H9 (cell line): ENCODE measurements around the gene PTPRK. TPM values are rescaled to one million over a fixed set of nuclear protein-coding genes. Genes with fewer than 3 reads are reported as not detected.

Experiments used
- DNase-seq: peaks from one replicate; pipeline ENCODE4 v3.0.0-alpha.2; 2017
- H2AFZ ChIP-seq: one replicate; pipeline ENCODE4 v1.6.1; 2013; ENCODE audit warnings: mild to moderate bottlenecking, low read length, control low read depth, moderate library complexity
- H2AK5ac ChIP-seq: 2 replicates; pipeline ENCODE4 v1.6.1; 2013; ENCODE audit warnings: low read length, control low read depth, mixed read lengths; ENCODE audit not compliant: insufficient read length
- H2BK120ac ChIP-seq: one replicate; pipeline ENCODE4 v1.6.1; 2013; ENCODE audit warnings: low read depth, mild to moderate bottlenecking, low read length, control low read depth, inconsistent platforms; ENCODE audit not compliant: poor library complexity, severe bottlenecking
- H2BK12ac ChIP-seq: 2 replicates; pipeline ENCODE4 v1.6.1; 2013; ENCODE audit warnings: low read length, control low read depth, mixed read lengths, low read depth; ENCODE audit not compliant: insufficient read length
- H2BK15ac ChIP-seq: 2 replicates; pipeline ENCODE4 v1.6.1; 2013; ENCODE audit warnings: low read depth, low read length, control low read depth
- H2BK20ac ChIP-seq: one replicate; pipeline ENCODE4 v1.6.1; 2013; ENCODE audit warnings: low read depth, mild to moderate bottlenecking, low read length, control low read depth, inconsistent platforms; ENCODE audit not compliant: poor library complexity, severe bottlenecking
- H2BK5ac ChIP-seq: 2 replicates; pipeline ENCODE4 v1.6.1; 2013; ENCODE audit warnings: low read length, control low read depth, mixed read lengths; ENCODE audit not compliant: insufficient read length
- H3K14ac ChIP-seq: 2 replicates; pipeline ENCODE4 v1.6.1; 2013; ENCODE audit warnings: low read length, control low read depth; ENCODE audit not compliant: insufficient read depth
- H3K18ac ChIP-seq: 2 replicates; pipeline ENCODE4 v1.6.1; 2013; ENCODE audit warnings: low read depth, mild to moderate bottlenecking, mixed read lengths, low read length, control low read depth; ENCODE audit not compliant: insufficient read length
- H3K23ac ChIP-seq: 2 replicates; pipeline ENCODE4 v1.6.1; 2013; ENCODE audit warnings: low read length, control low read depth, mixed read lengths, low read depth; ENCODE audit not compliant: insufficient read length
- H3K23me2 ChIP-seq: 2 replicates; pipeline ENCODE4 v1.6.1; 2013; ENCODE audit warnings: low read depth, mild to moderate bottlenecking, mixed read lengths, low read length, control low read depth; ENCODE audit not compliant: insufficient read length, poor library complexity, severe bottlenecking
- H3K27ac ChIP-seq: 2 replicates; pipeline ENCODE4 v1.5.1; 2013; ENCODE audit warnings: low read length, control low read depth, mixed read lengths, low read depth; ENCODE audit not compliant: insufficient read length
- H3K27me3 ChIP-seq: 2 replicates; pipeline ENCODE4 v1.6.1; 2013; ENCODE audit warnings: low read length, control low read depth, inconsistent platforms; ENCODE audit not compliant: insufficient read depth
- H3K4ac ChIP-seq: 2 replicates; pipeline ENCODE4 v1.6.1; 2013; ENCODE audit warnings: low read depth, mild to moderate bottlenecking, control low read depth, inconsistent platforms, low read length, moderate library complexity
- H3K4me1 ChIP-seq: 2 replicates; pipeline ENCODE4 v1.6.1; 2013; ENCODE audit warnings: low read length, control low read depth, inconsistent platforms; ENCODE audit not compliant: insufficient read depth
- H3K4me2 ChIP-seq: 2 replicates; pipeline ENCODE4 v1.6.1; 2013; ENCODE audit warnings: low read length, control low read depth, mixed read lengths; ENCODE audit not compliant: insufficient read length, insufficient read depth
- H3K56ac ChIP-seq: 2 replicates; pipeline ENCODE4 v1.6.1; 2013; ENCODE audit warnings: low read depth, mild to moderate bottlenecking, mixed read lengths, low read length, control low read depth; ENCODE audit not compliant: insufficient read length
- H3K79me1 ChIP-seq: 2 replicates; pipeline ENCODE4 v1.6.1; 2013; ENCODE audit warnings: low read depth, mild to moderate bottlenecking, moderate library complexity, low read length, control low read depth, inconsistent platforms; ENCODE audit not compliant: insufficient read depth, poor library complexity, severe bottlenecking
- H3K79me2 ChIP-seq: 2 replicates; pipeline ENCODE4 v1.6.1; 2013; ENCODE audit warnings: low read length, control low read depth, inconsistent platforms; ENCODE audit not compliant: insufficient read depth
- H3K9ac ChIP-seq: 2 replicates; pipeline ENCODE4 v1.6.1; 2013; ENCODE audit warnings: low read length, control low read depth, mixed read lengths; ENCODE audit not compliant: insufficient read length; ENCODE audit errors: extremely low read depth
- H3K9me3 ChIP-seq: one replicate; pipeline ENCODE4 v1.6.1; 2013; ENCODE audit warnings: low read depth, low read length, inconsistent platforms; ENCODE audit not compliant: control insufficient read depth
- H3T11ph ChIP-seq: one replicate; pipeline ENCODE4 v1.6.1; 2013; ENCODE audit warnings: mild to moderate bottlenecking, low read length, control low read depth, inconsistent platforms
- H4K20me1 ChIP-seq: one replicate; pipeline ENCODE4 v1.6.1; 2013; ENCODE audit not compliant: control insufficient read depth, insufficient read length, insufficient read depth
- H4K5ac ChIP-seq: 2 replicates; pipeline ENCODE4 v1.6.1; 2013; ENCODE audit warnings: low read depth, mild to moderate bottlenecking, mixed read lengths, low read length, control low read depth; ENCODE audit not compliant: insufficient read length
- H4K8ac ChIP-seq: replicated peaks from 2 replicates; pipeline ENCODE4 v1.6.1; 2013; ENCODE audit warnings: low read length, control low read depth, mixed read lengths, low read depth; ENCODE audit not compliant: insufficient read length
- H4K91ac ChIP-seq: 2 replicates; pipeline ENCODE4 v1.6.1; 2013; ENCODE audit warnings: low read depth, mild to moderate bottlenecking, moderate library complexity, mixed read lengths, low read length, control low read depth; ENCODE audit not compliant: insufficient read length
- H3K27ac Mint-ChIP-seq, 3 experiments: 2 replicates in 2 of 3; 3 replicates in 1 of 3; pipeline ENCODE4 v1.8.0; 2020 to 2021; ENCODE audit warnings: mixed read lengths in 3 of 3, mild to moderate bottlenecking in 1 of 3, moderate library complexity in 1 of 3
- H3K27me3 Mint-ChIP-seq: 2 replicates; pipeline ENCODE4 v1.8.0; 2021; ENCODE audit warnings: low read depth, mild to moderate bottlenecking, moderate library complexity, mixed read lengths
- H3K36me3 Mint-ChIP-seq, 3 experiments: 2 replicates in 2 of 3; 3 replicates in 1 of 3; pipeline ENCODE4 v1.8.0; 2020 to 2021; ENCODE audit warnings: low read depth in 3 of 3, mixed read lengths in 3 of 3; ENCODE audit not compliant: insufficient read depth in 1 of 3
- H3K4me1 Mint-ChIP-seq, 2 experiments: 2 replicates each; pipeline ENCODE4 v1.8.0; 2020; ENCODE audit warnings: mixed read lengths in 2 of 2
- H3K4me3 Mint-ChIP-seq, 2 experiments: 2 replicates in 1 of 2; 3 replicates in 1 of 2; pipeline ENCODE4 v1.8.0; 2020 to 2021; ENCODE audit warnings: mild to moderate bottlenecking in 2 of 2, mixed read lengths in 2 of 2, moderate library complexity in 1 of 2
- H3K9me3 Mint-ChIP-seq, 2 experiments: 2 replicates in 1 of 2; 3 replicates in 1 of 2; pipeline ENCODE4 v1.8.0; 2020; ENCODE audit warnings: mild to moderate bottlenecking in 2 of 2, mixed read lengths in 2 of 2, moderate library complexity in 1 of 2
- CTCF ChIP-seq: fragments of 200-600 bp; sonication (generic); conservative IDR thresholded peaks from 3 replicates; pipeline ENCODE4 v1.8.0; 2021; ENCODE audit warnings: antibody characterized with exemption, mild to moderate bottlenecking
- WGBS: extraction: QIAGEN DNeasy Blood & Tissue Kit; methylation state at CpG from one replicate; pipeline ENCODE4 v1.1.7; 2013; ENCODE audit warnings: missing lambda C conversion rate, low lambda C conversion rate, mixed read lengths; ENCODE audit not compliant: insufficient read length; ENCODE audit errors: extremely low coverage; 5-methylcytosine and 5-hydroxymethylcytosine counted together
- total RNA-seq: library from RNA; stranded (reverse); gene quantifications from 2 replicates; pipeline ENCODE4 v1.2.1, GENCODE V29; 2021

The PTPRK gene
- total RNA-seq, 1 experiment from 2014 or later: 47.9 TPM

- H3K79me1 ChIP-seq: peaks cover 5% of the 10 kb centered on the region
- H3K27me3 Mint-ChIP-seq: no peaks in the 10 kb centered on the region
- H4K91ac ChIP-seq: no peak overlapping the region
- H3K23me2 ChIP-seq: no peaks in the 10 kb centered on the region
- H2AK5ac ChIP-seq: no peak overlapping the region
- H3K9me3 ChIP-seq: no peaks in the 10 kb centered on the region
- no peak overlapping the region for H3K4me2 ChIP-seq
- no peak overlapping the region for H3K23ac ChIP-seq
- H2BK120ac ChIP-seq: no peak overlapping the region
- peaks cover 4% of the 10 kb centered on the region; the same call in 1 of the 2 replicates for H3K79me2 ChIP-seq
- no peak overlapping the region for H2BK15ac ChIP-seq
- H4K20me1 ChIP-seq: no peaks in the 10 kb centered on the region
- no peak overlapping the region for H3K27ac Mint-ChIP-seq
- WGBS: no CpG with 5 or more reads among the region's 1 CpG
- DNase-seq: no peak
- H3K27ac ChIP-seq: no peak overlapping the region
- H3K4me1 ChIP-seq: no peaks in the 10 kb centered on the region
- H2BK12ac ChIP-seq: no peak overlapping the region
- H3K4ac ChIP-seq: no peak overlapping the region
- peaks cover 0 to 6% of the 10 kb centered on the region in 2 experiments; a peak in 3 of 5 replicates for H3K9me3 Mint-ChIP-seq
- H2BK20ac ChIP-seq: no peak overlapping the region
- no peaks in the 10 kb centered on the region for H3K27me3 ChIP-seq
- H2BK5ac ChIP-seq: no peak overlapping the region
- H3K36me3 Mint-ChIP-seq: peaks cover 6 to 17% (median 8%) of the 10 kb centered on the region in 3 experiments; a peak in 6 of 7 replicates
- H3K4me1 Mint-ChIP-seq: peaks cover 3 to 7% of the 10 kb centered on the region in 2 experiments
- no peak overlapping the region for H3T11ph ChIP-seq
- H3K4me3 Mint-ChIP-seq: no peak overlapping the region
- no peak overlapping the region for H4K5ac ChIP-seq
- H2AFZ ChIP-seq: no peak overlapping the region
- TF ChIP-seq CTCF: no peak
- H3K18ac ChIP-seq: no peak overlapping the region
- H4K8ac ChIP-seq: no peak overlapping the region
- no peak overlapping the region for H3K14ac ChIP-seq
- H3K9ac ChIP-seq: no peak overlapping the region
- H3K56ac ChIP-seq: no peak overlapping the region
Measured at GRCh38 chr6:128305228-128305627, 215.2 kb downstream of the PTPRK start.
